Activated CD4-positive, alpha-beta T cell treated with anti-CD3 and anti-CD28 coated beads, Interleukin-10, Interleukin-2, amounts not matched to agents 100 ng/mL and 50 ng/mL, durations not matched to agents 16 hours and 8 hours (primary cell): ENCODE data around the gene PAN3.
"Not testable (repeated sequence)": the region's sequence is repeated elsewhere in the genome, so short reads cannot be mapped to it uniquely, and the experiment has no call there.

ENCODE experiments used
- DNase-seq: peaks from one replicate; pipeline ENCODE4 v3.0.0-alpha.2; 2020

PAN3 gene

GRCh38 chr13:28138012-28138755 is at the start of gene PAN3:
TSS of gene PAN3 (plus strand) at chr13:28138545. CDS start at chr13:28138658, 113 bp downstream.
- DNase-seq, result peak; percentile 94

GRCh38 chr13:28089065-28089464 is 49.3 kb upstream of the PAN3 start:
- no peak for DNase-seq

GRCh38 chr13:28092431-28092830 is 45.9 kb upstream of the PAN3 start:
- DNase-seq, result no peak

GRCh38 chr13:28093881-28094280 is 44.5 kb upstream of the PAN3 start:
- no peak for DNase-seq

GRCh38 chr13:28094306-28094705 is 44.0 kb upstream of the PAN3 start:
- DNase-seq, result no peak

- DNase-seq, result no peak
Measured at GRCh38 chr13:28097503-28097902, 40.8 kb upstream of the PAN3 start.

- no peak for DNase-seq
Measured at GRCh38 chr13:28099396-28100149, 38.8 kb upstream of the PAN3 start.

GRCh38 chr13:28100150-28101121 is 37.9 kb upstream of the PAN3 start, which contains the start of gene FLT3:
TSS of gene FLT3 (minus strand) at chr13:28100576. CDS start at chr13:28100510, 66 bp downstream.
- peak; percentile 59 for DNase-seq

- DNase-seq, result not testable (repeated sequence)
Measured at GRCh38 chr13:28101886-28102285, 36.5 kb upstream of the PAN3 start.

GRCh38 chr13:28106976-28107375 is 31.4 kb upstream of the PAN3 start:
- DNase-seq, result no peak

GRCh38 chr13:28110414-28110813 is 27.9 kb upstream of the PAN3 start:
- no peak for DNase-seq

- no peak for DNase-seq
Measured at GRCh38 chr13:28116736-28117135, 21.6 kb upstream of the PAN3 start.

- no peak for DNase-seq
Measured at GRCh38 chr13:28117689-28118377, 20.5 kb upstream of the PAN3 start.

- DNase-seq, result no peak
Measured at GRCh38 chr13:28120317-28120716, 18.0 kb upstream of the PAN3 start.

GRCh38 chr13:28121224-28121623 is 17.1 kb upstream of the PAN3 start:
- DNase-seq, result no peak

GRCh38 chr13:28128030-28128429 is 10.3 kb upstream of the PAN3 start:
- no peak for DNase-seq

GRCh38 chr13:28128926-28129325 is 9.4 kb upstream of the PAN3 start:
- DNase-seq, result no peak

GRCh38 chr13:28129911-28130693 is 8.2 kb upstream of the PAN3 start:
- no peak for DNase-seq

GRCh38 chr13:28131646-28132045 is 6.7 kb upstream of the PAN3 start:
- DNase-seq, result no peak

GRCh38 chr13:28136916-28137315 is 1.4 kb upstream of the PAN3 start:
- peak; percentile 40 for DNase-seq

GRCh38 chr13:28137596-28137995 is 749 bp upstream of the PAN3 start:
- peak; percentile 5 for DNase-seq
